Peyer's patch (tissue), 4 donors: ENCODE measurements around the gene PRSS3.
"Not testable (repeated sequence)": the region's sequence is repeated elsewhere in the genome, so short reads cannot be mapped to it uniquely, and the experiment has no call there.

ENCODE experiments used
- CTCF ChIP-seq, 6 experiments: fragments of 450-650 bp in 4 of 6; fragments of 200-600 bp in 2 of 6; sonication (generic) in 1 of 6; IDR thresholded peaks; one replicate each; pipeline ENCODE4 v1.5.1; 2017 to 2019; ENCODE audit warnings: antibody characterized with exemption in 6 of 6, mild to moderate bottlenecking in 3 of 6, moderate library complexity in 1 of 6
- POLR2A ChIP-seq, 2 donors: fragments of 450-650 bp; IDR thresholded peaks; one replicate each; pipeline ENCODE4 v1.5.1; 2017; ENCODE audit warnings: antibody characterized with exemption in 2 of 2, mild to moderate bottlenecking in 2 of 2, moderate library complexity in 2 of 2

- not testable (repeated sequence) for TF ChIP-seq CTCF, POLR2A (IDR thresholded peaks at IDR 0.05)
Observed at GRCh38 chr9:33763709-33764108, 31.7 kb upstream of the PRSS3 start.
